ENCODE measurements around the gene KRT77.

DNA sequence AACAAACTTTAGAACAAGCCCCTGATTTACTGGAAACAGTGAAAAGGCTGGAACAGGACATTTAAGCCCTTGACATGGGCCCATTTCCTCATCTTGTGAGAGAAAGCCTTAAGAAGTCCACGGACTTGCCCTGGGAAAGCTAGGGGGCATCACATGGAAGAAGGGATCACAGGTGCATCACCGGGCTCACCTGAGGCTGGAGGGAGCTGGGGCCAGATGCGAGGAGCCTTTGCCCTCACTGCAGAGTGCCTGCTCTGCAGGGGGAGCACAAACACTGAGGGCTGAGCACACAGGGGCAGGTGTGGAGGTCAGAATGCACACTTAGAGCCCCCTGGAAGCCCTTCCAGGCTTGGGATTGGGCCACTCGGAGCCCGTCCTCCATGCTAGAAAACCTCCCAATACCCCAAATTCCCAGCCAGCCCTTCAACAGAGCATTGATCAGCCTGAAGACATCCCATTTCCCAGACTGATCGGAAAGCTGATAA is 17.9 kb downstream of the KRT77 start:
- TF ChIP-seq ZNF138 (CRISPR knock-in tag; conservative IDR thresholded peaks at IDR 0.05) (no peak), ZNF317 (CRISPR knock-in tag; IDR thresholded peaks at IDR 0.05; ENCODE audit: borderline replicate concordance, low read depth) (no peak), CREM (CRISPR knock-in tag; IDR thresholded peaks at IDR 0.05) (no peak), SP1 (CRISPR knock-in tag; conservative IDR thresholded peaks at IDR 0.05) (no peak), ZNF121 (CRISPR knock-in tag; IDR thresholded peaks at IDR 0.05) (no peak)
- TF ChIP-seq, protein P1, sequence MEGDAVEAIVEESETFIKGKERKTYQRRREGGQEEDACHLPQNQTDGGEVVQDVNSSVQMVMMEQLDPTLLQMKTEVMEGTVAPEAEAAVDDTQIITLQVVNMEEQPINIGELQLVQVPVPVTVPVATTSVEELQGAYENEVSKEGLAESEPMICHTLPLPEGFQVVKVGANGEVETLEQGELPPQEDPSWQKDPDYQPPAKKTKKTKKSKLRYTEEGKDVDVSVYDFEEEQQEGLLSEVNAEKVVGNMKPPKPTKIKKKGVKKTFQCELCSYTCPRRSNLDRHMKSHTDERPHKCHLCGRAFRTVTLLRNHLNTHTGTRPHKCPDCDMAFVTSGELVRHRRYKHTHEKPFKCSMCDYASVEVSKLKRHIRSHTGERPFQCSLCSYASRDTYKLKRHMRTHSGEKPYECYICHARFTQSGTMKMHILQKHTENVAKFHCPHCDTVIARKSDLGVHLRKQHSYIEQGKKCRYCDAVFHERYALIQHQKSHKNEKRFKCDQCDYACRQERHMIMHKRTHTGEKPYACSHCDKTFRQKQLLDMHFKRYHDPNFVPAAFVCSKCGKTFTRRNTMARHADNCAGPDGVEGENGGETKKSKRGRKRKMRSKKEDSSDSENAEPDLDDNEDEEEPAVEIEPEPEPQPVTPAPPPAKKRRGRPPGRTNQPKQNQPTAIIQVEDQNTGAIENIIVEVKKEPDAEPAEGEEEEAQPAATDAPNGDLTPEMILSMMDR (IDR thresholded peaks at IDR 0.05): no peak
- TF ChIP-seq, protein P2, sequence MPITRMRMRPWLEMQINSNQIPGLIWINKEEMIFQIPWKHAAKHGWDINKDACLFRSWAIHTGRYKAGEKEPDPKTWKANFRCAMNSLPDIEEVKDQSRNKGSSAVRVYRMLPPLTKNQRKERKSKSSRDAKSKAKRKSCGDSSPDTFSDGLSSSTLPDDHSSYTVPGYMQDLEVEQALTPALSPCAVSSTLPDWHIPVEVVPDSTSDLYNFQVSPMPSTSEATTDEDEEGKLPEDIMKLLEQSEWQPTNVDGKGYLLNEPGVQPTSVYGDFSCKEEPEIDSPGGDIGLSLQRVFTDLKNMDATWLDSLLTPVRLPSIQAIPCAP (CRISPR knock-in tag; IDR thresholded peaks at IDR 0.05): no peak

All from WTC11 (cell line).